Rectal smooth muscle tissue (tissue), 1 donor: ENCODE measurements around the gene ACVR1C.
"Not testable (repeated sequence)": the region's sequence is repeated elsewhere in the genome, so short reads cannot be mapped to it uniquely, and the experiment has no call there.

Experiments used
- H3K27ac ChIP-seq: one replicate; pipeline ENCODE4 v1.7.0; 2013; ENCODE audit warnings: low read depth, low read length, inconsistent platforms
- H3K27me3 ChIP-seq: one replicate; pipeline ENCODE4 v1.7.0; 2013; ENCODE audit warnings: low read length; ENCODE audit not compliant: control insufficient read depth, insufficient read depth
- H3K36me3 ChIP-seq: one replicate; pipeline ENCODE4 v1.7.0; 2013; ENCODE audit warnings: low read length; ENCODE audit not compliant: control insufficient read depth, insufficient read depth
- H3K4me1 ChIP-seq: one replicate; pipeline ENCODE4 v1.7.0; 2013; ENCODE audit warnings: low read length; ENCODE audit not compliant: control insufficient read depth, insufficient read depth
- H3K4me3 ChIP-seq: one replicate; pipeline ENCODE4 v1.7.0; 2013; ENCODE audit warnings: low read length
- H3K9ac ChIP-seq: one replicate; pipeline ENCODE4 v1.7.0; 2013; ENCODE audit warnings: low read length

Gene ACVR1C

DNA sequence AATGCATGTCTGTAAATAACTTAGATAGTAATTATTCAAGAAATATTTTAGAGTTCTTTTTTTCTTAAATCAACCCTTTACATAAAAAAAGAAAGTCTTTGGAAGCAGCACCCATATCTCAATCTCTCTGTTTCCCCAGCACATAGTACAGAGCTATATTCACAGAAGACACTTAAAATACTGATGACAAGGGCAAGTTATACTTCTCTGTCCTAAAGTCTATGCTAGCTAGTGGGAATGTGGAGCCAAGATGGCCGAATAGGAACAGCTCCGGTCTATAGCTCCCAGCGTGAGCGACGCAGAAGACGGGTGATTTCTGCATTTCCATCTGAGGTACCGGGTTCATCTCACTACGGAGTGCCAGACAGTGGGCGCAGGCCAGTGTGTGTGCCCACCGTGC is 62.6 kb downstream of the ACVR1C start:
- H3K4me1 ChIP-seq, H3K36me3 ChIP-seq, H3K27me3 ChIP-seq, H3K9ac ChIP-seq, H3K4me3 ChIP-seq, H3K27ac ChIP-seq: not testable (repeated sequence)

DNA sequence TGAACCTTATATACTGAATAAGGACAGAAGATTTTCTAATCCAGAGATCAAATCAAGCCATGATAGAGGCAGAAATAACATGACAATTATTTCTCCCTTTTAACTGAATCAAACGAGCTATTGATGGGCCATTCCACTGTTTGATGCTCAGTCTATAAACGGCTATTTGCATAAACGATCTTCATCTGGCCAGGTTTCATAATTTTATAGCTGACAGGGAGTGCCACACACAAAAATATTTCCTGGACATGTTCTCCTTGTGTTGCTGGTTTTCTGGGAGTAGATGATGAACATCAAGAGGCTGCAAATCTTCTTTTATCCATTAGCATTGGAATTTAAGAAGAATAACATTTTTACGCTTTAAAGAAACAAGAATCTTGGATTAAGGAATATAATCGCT is 63.1 kb downstream of the ACVR1C start:
- Histone ChIP-seq H3K9ac (no peak overlapping the region), H3K27me3 (no peaks in the 10 kb centered on the region), H3K4me3 (no peak overlapping the region), H3K27ac (no peak overlapping the region), H3K4me1 (no peaks in the 10 kb centered on the region), H3K36me3 (no peaks in the 10 kb centered on the region)

DNA sequence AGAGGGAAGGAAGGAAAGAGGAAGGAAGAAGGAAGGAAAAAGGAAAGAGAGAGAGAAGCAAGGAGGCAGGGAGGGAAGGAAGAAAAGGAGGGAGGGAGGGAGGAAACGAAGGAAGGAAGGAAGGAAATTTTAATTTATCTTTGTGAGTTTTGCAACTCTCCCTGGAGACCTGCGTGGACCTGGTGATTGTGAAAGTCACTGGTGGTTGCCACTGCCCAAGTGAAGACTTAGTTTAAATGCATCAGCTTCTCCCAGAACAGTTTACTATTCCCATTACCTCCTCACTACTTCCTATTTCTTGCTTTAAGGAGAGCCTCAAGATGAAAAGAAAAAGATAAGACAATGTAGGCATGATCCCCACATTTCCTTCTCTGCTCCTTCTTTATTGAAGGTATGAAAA is 68.8 kb downstream of the ACVR1C start:
- no peak overlapping the region for H3K27ac ChIP-seq
- H3K27me3 ChIP-seq, result no peaks in the 10 kb centered on the region
- no peaks in the 10 kb centered on the region for H3K4me1 ChIP-seq
- H3K4me3 ChIP-seq, result no peak overlapping the region
- no peaks in the 10 kb centered on the region for H3K36me3 ChIP-seq
- H3K9ac ChIP-seq, result no peak overlapping the region

DNA sequence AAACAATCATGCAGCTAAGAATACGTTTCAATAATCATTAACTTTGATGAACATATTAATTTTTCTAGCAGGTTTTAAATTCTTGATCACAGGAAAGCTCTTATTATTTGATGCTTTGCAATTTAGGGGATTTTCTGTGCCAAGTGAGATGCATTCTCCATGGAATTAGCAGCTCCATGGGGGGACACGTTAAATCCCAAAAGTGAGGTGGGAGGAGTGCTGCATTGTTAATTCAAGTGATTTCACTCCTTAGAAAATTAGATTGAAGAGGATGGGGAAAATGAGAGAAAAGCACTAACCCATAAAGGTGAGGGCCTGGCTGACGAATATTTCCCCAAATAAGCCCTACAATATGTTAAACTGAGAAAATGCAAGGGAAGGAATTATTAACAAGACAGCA is 69.2 kb downstream of the ACVR1C start:
- Histone ChIP-seq H3K9ac (no peak overlapping the region), H3K4me3 (no peak overlapping the region), H3K36me3 (no peaks in the 10 kb centered on the region), H3K27ac (no peak overlapping the region), H3K27me3 (no peaks in the 10 kb centered on the region), H3K4me1 (no peaks in the 10 kb centered on the region)

DNA sequence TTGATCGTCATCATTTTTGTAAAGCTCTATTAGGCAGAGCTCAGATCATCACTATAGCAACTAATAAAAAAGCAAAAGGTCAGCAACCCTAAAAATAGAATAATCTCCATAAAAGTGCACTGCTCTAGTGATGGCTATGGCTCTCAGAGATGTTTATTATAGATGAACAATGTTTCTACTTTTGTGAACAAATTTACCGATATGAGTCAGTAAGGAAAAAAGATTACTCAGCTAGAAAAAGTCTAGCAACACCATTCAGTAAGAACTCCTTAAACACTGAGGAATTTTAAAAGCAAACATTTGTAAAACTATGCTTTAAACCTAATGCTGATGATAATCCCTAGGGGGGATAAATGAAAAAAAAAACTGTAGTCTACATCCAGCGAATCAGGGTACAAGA is 69.6 kb downstream of the ACVR1C start:
- no peaks in the 10 kb centered on the region for H3K27me3 ChIP-seq
- H3K4me1 ChIP-seq, result no peaks in the 10 kb centered on the region
- no peak overlapping the region for H3K9ac ChIP-seq
- no peak overlapping the region for H3K4me3 ChIP-seq
- no peak overlapping the region for H3K27ac ChIP-seq
- H3K36me3 ChIP-seq, result no peaks in the 10 kb centered on the region

DNA sequence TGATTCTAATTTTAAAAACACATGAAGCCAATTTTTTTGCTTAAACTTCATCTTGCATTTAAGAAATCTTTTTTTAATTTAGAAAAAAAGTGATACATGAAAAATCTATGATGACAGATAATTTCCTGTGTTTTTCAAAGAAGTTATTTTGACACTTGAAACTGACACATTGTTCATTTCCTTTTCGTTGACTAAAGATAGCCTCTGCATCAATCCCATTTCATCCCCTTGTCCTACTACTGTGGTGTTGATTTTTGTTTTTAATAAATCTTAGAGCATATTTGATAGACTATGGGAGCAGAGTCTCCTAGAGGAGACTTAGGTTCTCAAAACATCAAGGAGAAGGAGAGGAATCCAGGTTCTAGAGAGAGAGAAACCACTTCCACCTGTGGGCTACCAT is 70.9 kb downstream of the ACVR1C start:
- no peak overlapping the region for H3K27ac ChIP-seq
- no peak overlapping the region for H3K9ac ChIP-seq
- no peaks in the 10 kb centered on the region for H3K36me3 ChIP-seq
- H3K4me1 ChIP-seq, result no peaks in the 10 kb centered on the region
- H3K27me3 ChIP-seq, result no peaks in the 10 kb centered on the region
- H3K4me3 ChIP-seq, result no peak overlapping the region

DNA sequence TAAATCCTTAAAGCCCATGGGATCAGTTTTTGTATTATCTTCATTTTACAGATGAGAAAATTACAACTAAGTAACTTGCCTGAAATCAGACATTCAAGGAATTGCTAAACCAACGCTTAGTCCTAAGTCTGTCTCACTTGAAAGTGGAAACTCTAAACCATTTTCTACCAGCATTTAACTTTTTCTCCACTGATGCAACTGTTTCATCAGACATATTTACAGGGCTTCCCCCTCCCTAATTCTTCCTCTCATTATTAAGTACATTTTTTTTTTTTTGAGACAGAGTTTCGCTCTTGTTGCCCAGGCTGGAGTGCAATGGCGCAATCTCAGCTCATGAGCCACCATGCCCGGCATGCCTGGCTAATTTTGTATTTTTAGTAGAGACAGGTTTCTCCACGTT is 88.6 kb downstream of the ACVR1C start:
- Histone ChIP-seq H3K4me1 (no peaks in the 10 kb centered on the region), H3K27ac (no peak overlapping the region)

DNA sequence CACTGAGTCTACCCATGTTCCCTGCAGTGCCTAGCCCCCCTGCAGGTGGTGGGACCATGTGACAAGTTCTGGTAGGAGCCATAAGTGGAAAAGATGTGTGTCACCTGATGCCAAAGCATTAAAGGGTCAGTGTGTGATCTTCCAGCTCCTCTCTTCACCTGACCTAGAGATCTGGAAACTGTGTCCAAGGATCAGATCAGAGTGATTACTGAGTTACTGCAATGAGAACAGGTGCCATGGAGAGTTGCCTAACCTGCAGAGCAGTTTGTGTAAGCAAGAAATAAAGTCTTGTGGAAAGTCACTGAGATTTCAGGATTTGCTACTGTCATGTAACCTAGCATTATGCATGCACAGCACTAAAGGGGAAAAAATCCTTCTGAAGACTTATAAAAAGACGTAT is 90.6 kb downstream of the ACVR1C start:
- Histone ChIP-seq H3K27me3 (no peaks in the 10 kb centered on the region), H3K27ac (no peak overlapping the region)

More for the DNA sequence above, 88.6 kb downstream of the ACVR1C start:
- no peak overlapping the region for H3K4me3 ChIP-seq
- no peaks in the 10 kb centered on the region for H3K36me3 ChIP-seq
- H3K27me3 ChIP-seq, result no peaks in the 10 kb centered on the region
- no peak overlapping the region for H3K9ac ChIP-seq

DNA sequence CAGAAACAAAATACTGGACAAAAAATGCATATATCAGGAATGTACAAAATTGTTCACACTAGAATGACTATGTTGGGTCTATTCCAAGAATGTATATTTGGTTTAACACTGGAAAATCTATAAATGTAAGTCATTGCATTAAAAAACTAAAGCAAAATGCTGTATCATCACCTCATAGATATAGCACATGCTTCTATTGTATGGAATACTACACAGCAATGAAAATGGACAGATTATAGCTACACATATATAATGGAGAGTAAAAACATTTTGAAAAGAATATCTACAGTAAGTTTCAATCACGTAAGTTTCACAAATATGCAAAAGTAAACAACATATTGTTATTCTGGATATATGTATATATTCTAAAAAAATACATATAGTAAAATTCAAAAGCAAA is 91.8 kb downstream of the ACVR1C start:
- H3K9ac ChIP-seq, result no peak overlapping the region
- no peaks in the 10 kb centered on the region for H3K36me3 ChIP-seq
- no peak overlapping the region for H3K4me3 ChIP-seq
- no peaks in the 10 kb centered on the region for H3K4me1 ChIP-seq
- H3K27ac ChIP-seq, result no peak overlapping the region
- no peaks in the 10 kb centered on the region for H3K27me3 ChIP-seq

More for the DNA sequence above, 90.6 kb downstream of the ACVR1C start:
- H3K4me3 ChIP-seq, result no peak overlapping the region
- no peaks in the 10 kb centered on the region for H3K36me3 ChIP-seq
- no peak overlapping the region for H3K9ac ChIP-seq
- H3K4me1 ChIP-seq, result no peaks in the 10 kb centered on the region

DNA sequence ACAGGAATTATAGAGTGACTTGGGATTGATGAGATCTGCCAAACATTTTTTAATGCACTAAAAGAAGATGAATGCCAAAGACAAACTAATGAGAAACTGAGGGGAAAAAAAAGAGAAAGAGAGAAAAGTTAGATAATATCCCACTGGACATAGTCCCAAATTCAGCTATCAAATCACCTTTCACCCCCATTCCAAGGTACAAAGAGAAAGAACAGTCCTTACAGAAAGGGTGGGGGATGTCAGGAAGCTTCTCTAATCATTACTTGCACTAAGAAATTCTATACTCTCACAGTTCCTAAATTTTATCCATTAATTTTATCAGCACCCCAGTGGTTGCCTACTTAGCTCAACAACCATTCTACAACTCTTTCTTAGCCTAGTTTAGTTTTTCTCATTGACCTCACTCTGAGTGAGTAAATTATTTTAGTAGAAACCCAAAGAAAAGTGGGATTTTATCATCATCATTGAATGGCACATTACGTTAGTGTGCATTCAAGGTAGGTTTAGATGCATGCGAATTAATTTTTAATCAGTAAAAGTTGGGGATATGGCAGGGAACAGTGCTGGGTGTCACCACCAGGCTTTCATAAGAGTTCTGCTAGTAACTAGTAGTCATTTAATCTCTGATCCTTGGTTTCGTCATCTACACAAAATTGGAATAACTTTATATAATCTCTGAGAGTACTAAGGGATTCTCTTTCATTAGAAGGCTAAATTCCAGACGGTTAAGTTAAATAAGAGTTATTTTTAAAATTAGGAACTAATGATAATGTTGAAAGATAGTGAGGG is 99.5 kb downstream of the ACVR1C start:
- Histone ChIP-seq H3K4me3 (no peak overlapping the region), H3K9ac (no peak overlapping the region), H3K4me1 (no peaks in the 10 kb centered on the region), H3K27ac (no peak overlapping the region), H3K27me3 (no peaks in the 10 kb centered on the region), H3K36me3 (no peaks in the 10 kb centered on the region)

DNA sequence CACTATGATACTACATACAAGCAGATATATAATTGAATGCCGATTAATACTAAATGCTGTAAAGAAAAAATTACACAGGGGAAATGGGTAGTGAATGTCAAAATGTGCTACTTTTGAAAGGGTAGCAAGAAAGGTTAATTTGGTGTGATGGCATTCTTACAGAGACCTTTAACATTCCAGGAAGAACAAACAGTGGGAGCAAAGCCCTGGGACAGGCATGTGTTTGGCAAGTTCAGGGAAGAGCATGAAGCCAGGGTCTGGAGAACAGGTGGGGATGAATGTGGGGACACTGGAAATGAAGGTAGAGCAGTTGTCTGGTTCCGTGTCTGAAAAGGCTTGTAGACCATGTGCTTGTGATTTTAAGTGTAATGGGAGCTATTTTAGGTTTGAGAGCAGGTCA is 102.6 kb downstream of the ACVR1C start:
- no peaks in the 10 kb centered on the region for H3K36me3 ChIP-seq
- H3K27ac ChIP-seq, result no peak overlapping the region
- H3K9ac ChIP-seq, result no peak overlapping the region
- no peak overlapping the region for H3K4me3 ChIP-seq
- no peaks in the 10 kb centered on the region for H3K27me3 ChIP-seq
- no peaks in the 10 kb centered on the region for H3K4me1 ChIP-seq

DNA sequence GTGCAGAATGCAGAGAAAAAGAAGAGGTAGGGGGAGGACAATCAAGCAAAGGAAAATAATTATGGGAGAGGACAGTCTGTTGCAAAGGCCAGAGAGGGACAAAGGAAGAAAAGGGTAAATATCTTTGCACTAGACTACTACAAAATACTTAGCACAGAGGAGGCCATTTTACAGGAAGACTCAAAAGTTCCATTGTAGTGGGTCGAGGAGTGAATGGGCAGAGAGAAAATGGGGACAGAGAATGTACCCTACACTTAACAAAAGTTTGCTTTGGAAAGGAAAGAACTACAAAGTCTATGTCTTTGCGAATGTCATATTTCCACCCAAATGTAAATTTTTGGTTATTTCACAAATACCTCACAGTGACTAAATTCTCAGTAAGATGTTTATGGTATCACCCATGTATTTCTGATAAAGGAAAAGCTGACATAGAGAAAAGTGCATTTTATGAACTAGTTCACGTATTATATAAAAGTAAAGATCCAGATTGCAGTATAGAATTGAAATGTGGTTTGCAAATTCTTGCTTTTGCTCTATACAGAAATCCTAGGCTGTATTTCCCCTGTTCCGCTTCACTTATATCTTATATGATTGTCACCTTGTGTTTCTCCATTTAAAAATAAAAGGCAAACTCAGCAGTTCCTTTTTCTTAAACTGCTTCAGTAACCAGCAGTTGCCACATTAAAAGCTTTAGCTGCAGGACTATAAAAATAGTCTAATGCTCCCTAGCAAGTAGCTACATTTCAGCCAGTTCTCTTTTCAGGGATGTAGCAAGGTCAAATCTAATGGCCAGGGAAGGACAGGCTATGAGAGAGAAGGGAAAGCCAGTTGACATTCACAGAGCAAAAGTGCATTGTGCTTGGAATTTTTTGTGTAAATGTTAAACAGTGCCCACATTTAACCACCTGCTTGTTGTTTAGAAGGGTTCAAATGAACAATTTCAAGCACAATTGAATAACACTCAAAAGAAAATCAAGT is 105.1 kb downstream of the ACVR1C start:
- no peaks in the 10 kb centered on the region for H3K4me1 ChIP-seq
- no peaks in the 10 kb centered on the region for H3K27me3 ChIP-seq
- H3K36me3 ChIP-seq, result no peaks in the 10 kb centered on the region
- no peak overlapping the region for H3K27ac ChIP-seq
- H3K9ac ChIP-seq, result no peak overlapping the region
- no peak overlapping the region for H3K4me3 ChIP-seq
